Esophagus squamous epithelium (tissue), 5 donors: ENCODE measurements around the gene PECR. TPM values are rescaled to one million over a fixed set of nuclear protein-coding genes. Genes with fewer than 3 reads are reported as not detected.
"Not testable (repeated sequence)": the region's sequence is repeated elsewhere in the genome, so short reads cannot be mapped to it uniquely, and the experiment has no call there.

Experiments
- DNase-seq: peaks from one replicate; lab custom pipeline; 2025; lab: John Stamatoyannopoulos, UW
- H3K27ac ChIP-seq, 4 donors: fragments of 200-600 bp; sonication (generic); one replicate each; pipeline ENCODE4 v1.5.1; 2016 to 2019; ENCODE audit warnings: mild to moderate bottlenecking in 1 of 4
- H3K27me3 ChIP-seq, 4 donors: fragments of 200-600 bp; sonication (generic); 1 replicate in 3 of 4; 2 replicates in 1 of 4; pipeline versions ENCODE4 v1.5.1 to v1.6.0; 2017 to 2021; ENCODE audit warnings: antibody characterized with exemption in 1 of 4
- H3K36me3 ChIP-seq, 3 donors: fragments of 200-600 bp; sonication (generic); one replicate each; pipeline ENCODE4 v1.5.1; 2016 to 2019
- H3K4me1 ChIP-seq, 3 donors: fragments of 200-600 bp; sonication (generic); one replicate each; pipeline ENCODE4 v1.5.1; 2017 to 2019
- H3K4me3 ChIP-seq, 4 donors: fragments of 200-600 bp; sonication (generic); 1 replicate in 3 of 4; 2 replicates in 1 of 4; pipeline ENCODE4 v1.5.1; 2016 to 2019; ENCODE audit warnings: mild to moderate bottlenecking in 2 of 4, moderate library complexity in 1 of 4
- H3K9me3 ChIP-seq, 3 donors: fragments of 200-600 bp; sonication (generic); one replicate each; pipeline ENCODE4 v1.5.1; 2016 to 2019
- CTCF ChIP-seq, 6 experiments: fragments of 450-650 bp in 4 of 6; fragments of 200-600 bp in 2 of 6; sonication (generic) in 2 of 6; IDR thresholded peaks; one replicate each; pipeline ENCODE4 v1.5.1; 2016 to 2019; ENCODE audit warnings: antibody characterized with exemption in 6 of 6, mild to moderate bottlenecking in 4 of 6, moderate library complexity in 4 of 6
- POLR2A ChIP-seq, 4 donors: fragments of 450-650 bp; IDR thresholded peaks; one replicate each; pipeline ENCODE4 v1.6.1; 2017; ENCODE audit warnings: antibody characterized with exemption in 4 of 4, mild to moderate bottlenecking in 4 of 4, moderate library complexity in 3 of 4
- WGBS, 2 donors: methylation state at CpG; one replicate each; pipeline ENCODE4 v1.1.5; 2018; 5-methylcytosine and 5-hydroxymethylcytosine counted together
- intact Hi-C: fragments of 100-400 bp; cut with DNase I; formaldehyde crosslinking; loops from one replicate; pipeline ENCODE4 v1.15.0; 2022
- total RNA-seq, 4 donors: library from RNA; depleted of rRNA; stranded (reverse); fragments of >200 nt; gene quantifications; one replicate each; pipeline ENCODE4 v1.1.0, GENCODE V29; 2016
- donor health status: DM: yes; HTN: yes; CAD: no.

Gene PECR
- total RNA-seq, 4 donors from 2014 or later = 1.5 to 6.8 (median 5.1) TPM

GRCh38 chr2:216001216-216002100 is 80.2 kb downstream of the PECR start:
- H3K4me1 ChIP-seq = peaks cover 5 to 71% (median 7%) of the 10 kb centered on the region in 3 donors
- no peak for DNase-seq
- TF ChIP-seq CTCF (IDR thresholded peaks at IDR 0.05) (no peak), POLR2A (IDR thresholded peaks at IDR 0.05) (no peak)
- H3K9me3 ChIP-seq = no peaks in the 10 kb centered on the region
- H3K36me3 ChIP-seq = peaks cover 0 to 25% (median 0%) of the 10 kb centered on the region in 3 donors
- WGBS, 2 donors = 63 to 70% methylated on average over 6 to 9 of the region's 9 CpGs
- H3K4me3 ChIP-seq = no peak overlapping the region
- no peaks in the 10 kb centered on the region for H3K27me3 ChIP-seq
- H3K27ac ChIP-seq = peak overlapping the region in 3 of 4 donors; percentile 45 to 75 (median 55)
- intact Hi-C loops = no loop called here

- 50 to 65% methylated on average over 2 of the region's 2 CpGs for WGBS, 2 donors
- intact Hi-C loops = no loop called here
- Histone ChIP-seq H3K27ac (no peak overlapping the region), H3K4me1 (peaks cover 0 to 43% (median 3%) of the 10 kb centered on the region in 3 donors), H3K27me3 (no peaks in the 10 kb centered on the region), H3K4me3 (no peak overlapping the region), H3K36me3 (peaks cover 0 to 49% (median 0%) of the 10 kb centered on the region in 3 donors), H3K9me3 (no peaks in the 10 kb centered on the region)
- TF ChIP-seq CTCF (IDR thresholded peaks at IDR 0.05) (no peak), POLR2A (IDR thresholded peaks at IDR 0.05) (no peak)
- DNase-seq = no peak
Observed at GRCh38 chr2:215998636-215999035, 83.0 kb downstream of the PECR start.

GRCh38 chr2:215997219-215997618 is 84.4 kb downstream of the PECR start:
- TF ChIP-seq CTCF (IDR thresholded peaks at IDR 0.05) (no peak), POLR2A (IDR thresholded peaks at IDR 0.05) (no peak)
- intact Hi-C loops = no loop called here
- no peaks in the 10 kb centered on the region for H3K9me3 ChIP-seq
- peaks cover 0 to 29% (median under 1%) of the 10 kb centered on the region in 3 donors for H3K4me1 ChIP-seq
- H3K27me3 ChIP-seq = no peaks in the 10 kb centered on the region
- H3K27ac ChIP-seq = peak overlapping the region in 1 of 4 donors; percentile 9
- no peak for DNase-seq
- no peak overlapping the region for H3K4me3 ChIP-seq
- 86 to 94% methylated on average over 1 of the region's 1 CpG for WGBS, 2 donors
- H3K36me3 ChIP-seq = peaks cover 0 to 49% (median 0%) of the 10 kb centered on the region in 3 donors

GRCh38 chr2:215994911-215995310 is 86.7 kb downstream of the PECR start:
- WGBS, 2 donors = 79 to 93% methylated on average over 3 of the region's 4 CpGs
- Histone ChIP-seq H3K4me1 (peaks cover 0 to 11% (median 0%) of the 10 kb centered on the region in 3 donors), H3K27me3 (no peaks in the 10 kb centered on the region), H3K36me3 (peaks cover 0 to 46% (median 0%) of the 10 kb centered on the region in 3 donors), H3K4me3 (no peak overlapping the region), H3K9me3 (no peaks in the 10 kb centered on the region), H3K27ac (no peak overlapping the region)
- DNase-seq = no peak
- TF ChIP-seq CTCF (IDR thresholded peaks at IDR 0.05) = no peak
- no peak for TF ChIP-seq POLR2A (IDR thresholded peaks at IDR 0.05)
- intact Hi-C loops = no loop called here

GRCh38 chr2:215988556-215989207 is 92.9 kb downstream of the PECR start:
- DNase-seq, intact Hi-C loops, H3K9me3 ChIP-seq, H3K4me3 ChIP-seq, H3K27ac ChIP-seq, H3K4me1 ChIP-seq, H3K27me3 ChIP-seq: not testable (repeated sequence)
- WGBS, 2 donors = 73 to 100% methylated on average over 1 to 3 of the region's 5 CpGs
- peaks cover 0 to 28% (median 0%) of the 10 kb centered on the region in 3 donors for H3K36me3 ChIP-seq

Other genes starting within 250 kb of the PECR start
- 10 to 100 TPM; 37.0 to 71.2 (median 40.5) TPM for gene MREG, start 68.3 kb downstream of the PECR start, total RNA-seq
- gene TMEM169, start 110 bp upstream of the PECR start, total RNA-seq = under 1 TPM in 3 of 4 donors, not detected in 1; 0.09 to 0.29 (median 0.19) TPM
- 100 to 1,000 TPM in 3 of 4 donors, 10 to 100 TPM in 1; 87.3 to 202 (median 170) TPM for gene XRCC5, start 27.5 kb upstream of the PECR start, total RNA-seq